Effector memory CD4-positive, alpha-beta T cell (primary cell): ENCODE results near the gene CRYBG3.

ENCODE experiments used
- DNase-seq, 3 donors: peaks; one replicate each; pipeline ENCODE4 v3.0.0-alpha.2; 2020
- H3K27ac ChIP-seq: 2 replicates; pipeline ENCODE4 v1.7.0; 2013; ENCODE audit warnings: mild to moderate bottlenecking, low read length, moderate library complexity; ENCODE audit not compliant: insufficient read depth, poor library complexity, severe bottlenecking
- H3K27me3 ChIP-seq: replicated peaks from 2 replicates; pipeline ENCODE4 v1.7.0; 2013; ENCODE audit warnings: mild to moderate bottlenecking, low read length; ENCODE audit not compliant: insufficient read depth, control insufficient read depth, poor library complexity, severe bottlenecking
- H3K36me3 ChIP-seq: 2 replicates; pipeline ENCODE4 v1.7.0; 2013; ENCODE audit warnings: mild to moderate bottlenecking, low read length, moderate library complexity; ENCODE audit not compliant: control insufficient read depth, insufficient read depth
- H3K4me1 ChIP-seq: 2 replicates; pipeline ENCODE4 v1.7.0; 2013; ENCODE audit warnings: low read length, mild to moderate bottlenecking; ENCODE audit not compliant: control insufficient read depth, insufficient read depth, poor library complexity, severe bottlenecking
- H3K4me3 ChIP-seq: 2 replicates; pipeline ENCODE4 v1.7.0; 2013; ENCODE audit warnings: low read length, low read depth, mild to moderate bottlenecking; ENCODE audit not compliant: insufficient read depth, poor library complexity, severe bottlenecking
- H3K9me3 ChIP-seq: 2 replicates; pipeline ENCODE4 v1.7.0; 2013; ENCODE audit warnings: mild to moderate bottlenecking, low read length, moderate library complexity; ENCODE audit not compliant: control insufficient read depth

Gene CRYBG3

DNA sequence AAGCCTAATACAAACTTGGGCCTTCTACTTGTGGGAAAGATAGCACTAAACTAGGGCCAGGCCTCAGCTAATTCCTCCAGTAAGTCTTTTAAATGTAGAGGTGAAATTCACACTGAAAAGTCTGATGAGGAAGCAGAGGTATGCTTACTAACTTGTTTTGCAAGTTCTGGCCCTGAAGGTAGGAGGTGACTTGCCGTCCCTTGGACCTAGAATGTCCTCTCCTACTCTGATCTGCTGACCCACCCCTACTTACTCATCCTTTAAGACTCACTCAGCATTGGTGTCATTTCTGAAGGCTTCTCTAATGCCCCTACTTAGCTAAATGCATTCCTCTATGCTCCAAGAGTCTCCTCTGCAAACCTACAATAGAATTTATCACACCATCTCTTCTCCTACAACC lies 131.1 kb downstream of the CRYBG3 start:
- no peak for DNase-seq

DNA sequence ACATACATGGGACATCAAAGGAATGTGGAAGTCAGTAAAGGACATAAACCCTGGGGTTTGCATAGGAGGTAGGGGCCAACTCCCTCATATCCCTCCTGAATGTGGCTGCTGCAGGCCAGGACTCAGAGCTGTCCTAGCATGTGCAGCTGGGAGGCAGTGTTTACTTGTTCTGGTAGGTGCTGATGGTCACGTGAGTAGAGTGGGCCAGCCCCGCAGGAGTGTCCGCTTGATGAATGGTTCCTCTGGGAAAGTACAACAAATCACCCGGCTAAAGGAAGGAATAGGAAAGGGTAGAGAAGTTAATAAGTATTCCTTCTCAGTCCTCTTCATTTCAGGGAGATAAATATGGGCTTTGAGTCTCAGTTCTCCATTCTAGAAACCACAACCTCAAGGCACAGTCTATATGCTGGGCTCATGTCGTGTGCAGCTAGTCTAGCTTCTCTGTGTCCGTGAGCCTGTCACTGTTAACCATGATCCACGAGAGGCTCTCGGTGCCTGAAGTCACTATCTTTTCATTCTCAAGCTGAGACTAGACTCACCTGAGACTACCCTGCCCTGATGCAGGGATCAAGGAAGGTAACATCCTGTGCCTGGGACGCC lies 132.5 kb downstream of the CRYBG3 start:
- H3K27me3 ChIP-seq, result no peaks in the 10 kb centered on the region
- no peak overlapping the region for H3K27ac ChIP-seq
- no peaks in the 10 kb centered on the region for H3K4me1 ChIP-seq
- H3K36me3 ChIP-seq, result peaks cover 57% of the 10 kb centered on the region
- no peak for DNase-seq
- no peaks in the 10 kb centered on the region for H3K9me3 ChIP-seq
- H3K4me3 ChIP-seq, result no peak overlapping the region

More for the DNA sequence above, 131.1 kb downstream of the CRYBG3 start:
- H3K27me3 ChIP-seq, result no peaks in the 10 kb centered on the region
- H3K9me3 ChIP-seq, result no peaks in the 10 kb centered on the region
- peaks cover 58% of the 10 kb centered on the region for H3K36me3 ChIP-seq
- no peak overlapping the region for H3K4me3 ChIP-seq
- H3K4me1 ChIP-seq, result no peaks in the 10 kb centered on the region
- no peak overlapping the region for H3K27ac ChIP-seq

DNA sequence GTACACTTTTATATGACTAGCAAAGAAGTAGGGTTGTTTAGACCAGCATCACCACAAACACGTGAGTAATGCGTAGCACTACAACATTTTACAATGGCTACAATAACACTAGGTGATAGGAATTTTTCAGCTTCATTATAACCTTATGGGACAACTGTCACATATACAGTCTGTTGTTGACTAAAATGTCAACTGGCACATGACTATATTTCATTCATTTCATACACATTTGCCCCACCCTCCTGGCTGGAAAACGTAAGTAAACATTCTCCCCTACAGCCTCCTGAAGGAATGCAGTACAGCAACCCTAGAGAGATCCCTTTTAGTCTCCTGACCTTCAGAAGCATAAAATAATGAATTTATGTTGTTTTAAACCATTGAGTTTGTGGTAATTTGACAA lies 134.2 kb downstream of the CRYBG3 start:
- no peaks in the 10 kb centered on the region for H3K4me1 ChIP-seq
- DNase-seq, result no peak
- H3K36me3 ChIP-seq, result peaks cover 52% of the 10 kb centered on the region
- H3K9me3 ChIP-seq, result no peaks in the 10 kb centered on the region
- no peak overlapping the region for H3K4me3 ChIP-seq
- no peak overlapping the region for H3K27ac ChIP-seq
- H3K27me3 ChIP-seq, result no peaks in the 10 kb centered on the region

DNA sequence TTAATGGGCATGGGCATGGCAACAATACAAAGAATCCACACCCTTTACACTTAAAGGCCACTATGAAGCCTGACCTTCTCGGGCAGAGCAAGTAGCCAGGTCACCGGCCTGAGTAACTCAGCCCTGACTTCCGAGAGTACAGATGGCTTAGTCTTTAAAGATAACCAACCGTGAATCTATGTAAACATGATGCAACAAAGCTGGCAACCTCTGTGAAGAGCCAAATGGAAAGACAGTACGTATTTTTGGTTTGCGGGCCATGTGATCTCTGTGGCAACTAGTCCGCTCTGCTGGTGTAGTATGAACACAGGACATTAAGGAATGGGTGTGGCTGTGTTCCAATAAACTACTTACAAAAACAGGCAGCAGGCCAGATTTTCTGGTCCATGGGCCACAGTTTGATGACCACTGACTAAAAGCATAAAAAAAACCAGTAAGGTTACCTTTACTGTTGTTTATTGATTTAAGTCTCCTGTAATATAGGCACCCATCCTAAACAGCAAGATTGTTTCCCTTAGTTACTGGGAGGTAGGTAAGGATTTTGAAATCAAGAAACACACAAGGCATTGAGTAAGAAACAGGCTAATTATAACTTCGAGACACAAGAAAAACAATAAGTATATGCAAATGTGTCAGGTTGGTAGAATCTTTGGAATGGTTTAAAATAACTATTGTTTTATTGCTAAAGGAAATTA lies 136.0 kb downstream of the CRYBG3 start:
- no peak overlapping the region for H3K4me3 ChIP-seq
- H3K4me1 ChIP-seq, result no peaks in the 10 kb centered on the region
- no peak for DNase-seq
- peaks cover 49% of the 10 kb centered on the region for H3K36me3 ChIP-seq
- no peaks in the 10 kb centered on the region for H3K9me3 ChIP-seq
- no peak overlapping the region for H3K27ac ChIP-seq
- H3K27me3 ChIP-seq, result no peaks in the 10 kb centered on the region

DNA sequence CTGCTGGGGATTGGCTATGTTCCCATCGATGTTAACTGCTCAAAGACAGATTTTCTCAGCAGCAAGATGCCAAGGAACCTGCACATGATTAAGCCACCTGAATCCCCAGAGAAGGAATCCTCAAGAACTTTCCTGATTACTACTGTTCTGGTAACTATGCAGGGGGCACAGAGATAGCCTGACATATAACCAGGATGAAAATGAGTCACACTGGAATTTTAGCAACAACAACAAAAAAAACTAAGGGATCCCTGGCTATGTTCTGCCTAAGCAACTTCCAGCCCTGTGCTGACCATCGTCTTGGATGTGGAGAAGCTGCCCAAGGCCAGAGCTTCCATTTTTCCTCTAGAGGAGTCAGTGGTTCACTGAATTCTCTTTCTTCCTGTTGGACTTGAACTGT lies 136.6 kb downstream of the CRYBG3 start:
- Histone ChIP-seq H3K27me3 (no peaks in the 10 kb centered on the region), H3K4me3 (no peak overlapping the region), H3K27ac (no peak overlapping the region), H3K36me3 (peaks cover 44% of the 10 kb centered on the region), H3K4me1 (no peaks in the 10 kb centered on the region), H3K9me3 (no peaks in the 10 kb centered on the region)
- no peak for DNase-seq

DNA sequence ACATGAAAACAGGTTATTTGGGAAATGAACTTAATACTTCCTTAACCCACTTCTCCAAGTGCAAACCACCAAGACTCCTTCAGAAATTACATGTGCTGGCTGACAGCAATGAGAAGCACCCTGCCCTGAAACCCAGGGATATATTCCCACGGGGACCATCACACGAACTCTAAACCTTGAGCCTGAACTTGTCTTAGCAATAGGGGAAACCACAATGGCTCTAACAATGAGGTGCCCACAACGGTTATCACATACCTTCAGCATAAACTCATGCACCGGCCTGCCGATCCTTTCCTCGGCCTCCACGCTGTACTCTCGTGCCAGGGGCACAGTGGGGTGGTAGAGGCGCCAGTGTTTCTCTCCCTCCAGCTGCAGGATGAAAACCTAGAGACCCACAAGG lies 137.0 kb downstream of the CRYBG3 start:
- no peak overlapping the region for H3K4me3 ChIP-seq
- no peaks in the 10 kb centered on the region for H3K9me3 ChIP-seq
- no peak overlapping the region for H3K27ac ChIP-seq
- H3K4me1 ChIP-seq, result no peaks in the 10 kb centered on the region
- no peaks in the 10 kb centered on the region for H3K27me3 ChIP-seq
- no peak for DNase-seq
- peaks cover 44% of the 10 kb centered on the region for H3K36me3 ChIP-seq

DNA sequence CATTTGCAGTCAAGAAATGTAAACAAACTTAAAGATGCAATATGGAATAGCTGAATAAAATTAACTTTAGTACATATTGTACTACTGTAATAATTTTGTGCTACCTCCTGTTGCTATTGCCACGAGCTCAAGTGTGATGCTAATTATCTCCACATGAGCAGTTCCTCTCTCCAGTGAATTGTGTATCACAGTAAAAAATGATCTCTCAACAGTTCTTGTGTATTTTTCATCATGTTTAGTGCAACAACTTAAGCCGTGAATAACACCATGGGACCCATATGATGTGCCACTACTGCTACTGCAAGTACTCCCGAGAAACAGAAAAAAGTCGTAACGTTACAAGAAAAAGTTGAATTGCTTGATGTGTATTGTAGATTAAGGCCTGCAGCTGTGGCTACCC lies 138.1 kb downstream of the CRYBG3 start:
- H3K9me3 ChIP-seq, result no peaks in the 10 kb centered on the region
- peaks cover 38% of the 10 kb centered on the region for H3K36me3 ChIP-seq
- no peaks in the 10 kb centered on the region for H3K27me3 ChIP-seq
- H3K4me3 ChIP-seq, result no peak overlapping the region
- no peak overlapping the region for H3K27ac ChIP-seq
- H3K4me1 ChIP-seq, result no peaks in the 10 kb centered on the region
- no peak for DNase-seq

DNA sequence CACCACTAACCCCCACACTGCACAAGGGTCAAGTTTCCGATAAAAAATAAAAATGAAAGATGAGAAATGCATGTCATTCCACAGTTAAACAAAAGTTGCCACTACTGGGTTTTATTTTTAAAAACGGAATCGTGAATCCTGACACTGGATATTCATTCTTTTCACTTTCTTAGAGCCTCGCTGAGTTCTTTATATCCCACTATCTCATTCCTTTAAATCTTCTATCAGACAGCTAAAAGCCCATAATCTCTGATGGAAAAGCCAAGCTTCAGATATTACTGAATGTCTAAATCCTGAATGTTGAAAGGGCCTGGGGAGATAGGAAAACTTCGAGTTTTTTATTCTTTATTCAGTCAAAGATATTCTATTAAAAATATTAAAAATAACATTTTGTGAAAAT lies 138.7 kb downstream of the CRYBG3 start:
- DNase-seq, result no peak
- peaks cover 31% of the 10 kb centered on the region for H3K36me3 ChIP-seq

DNA sequence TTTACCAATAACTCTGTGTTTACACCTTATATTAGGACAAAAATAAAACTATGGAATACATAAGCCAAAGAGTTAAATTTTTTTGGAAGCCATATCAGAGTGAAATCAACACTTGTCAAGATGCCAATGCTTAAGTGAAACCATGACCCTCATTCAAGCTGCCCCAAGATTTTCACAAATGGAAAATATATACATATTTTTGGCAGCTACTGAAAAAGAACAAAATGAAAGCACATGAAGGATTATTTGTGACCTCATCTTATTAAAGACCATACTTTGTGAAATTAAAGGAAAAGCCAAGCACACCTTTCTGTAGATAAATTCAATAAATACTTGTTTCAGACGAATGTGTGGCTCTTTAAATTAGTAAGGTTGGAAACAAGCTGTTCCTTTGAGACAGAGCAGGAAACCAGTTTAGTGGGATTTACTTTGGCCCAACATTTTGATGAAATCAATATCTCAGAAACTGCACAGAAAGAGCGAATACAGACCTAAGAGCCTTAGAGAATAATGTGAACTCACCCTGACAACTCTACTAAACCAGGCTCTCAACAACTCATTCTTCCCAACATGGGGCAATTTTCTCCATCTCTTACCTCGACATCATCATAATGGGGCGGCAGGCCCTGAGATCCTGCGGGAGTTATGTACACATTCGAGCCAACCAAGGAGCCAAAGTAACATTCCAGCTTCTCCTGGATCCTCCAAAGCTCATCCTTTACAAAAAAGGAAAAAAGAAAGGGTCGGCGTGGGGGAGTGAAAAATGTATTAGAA lies 139.4 kb downstream of the CRYBG3 start:
- Histone ChIP-seq H3K4me3 (no peak overlapping the region), H3K27ac (no peak overlapping the region), H3K27me3 (no peaks in the 10 kb centered on the region), H3K9me3 (no peaks in the 10 kb centered on the region), H3K36me3 (peaks cover 31% of the 10 kb centered on the region), H3K4me1 (no peaks in the 10 kb centered on the region)
- DNase-seq, result no peak

More for the DNA sequence above, 138.7 kb downstream of the CRYBG3 start:
- Histone ChIP-seq H3K9me3 (no peaks in the 10 kb centered on the region), H3K4me1 (no peaks in the 10 kb centered on the region), H3K4me3 (no peak overlapping the region), H3K27me3 (no peaks in the 10 kb centered on the region), H3K27ac (no peak overlapping the region)

DNA sequence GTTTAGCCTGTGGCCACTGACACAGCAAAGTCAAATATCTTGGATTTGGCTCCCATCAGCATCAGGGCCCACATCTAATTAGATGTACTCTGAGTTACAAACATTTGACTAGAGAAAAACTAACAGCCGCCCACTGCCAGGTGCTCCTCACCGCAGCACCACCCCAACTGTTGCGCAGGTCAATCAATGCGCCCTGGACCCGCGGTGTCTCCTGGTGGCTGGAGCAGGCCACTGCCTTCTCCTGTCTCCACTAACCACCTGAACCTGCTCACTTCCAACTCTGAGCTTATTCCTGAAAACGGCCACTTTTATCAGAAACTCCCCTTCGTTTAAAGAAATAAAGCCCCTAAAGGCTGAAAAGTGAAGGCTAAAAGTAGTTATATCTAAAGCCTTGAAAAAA lies 146.2 kb downstream of the CRYBG3 start:
- peaks cover 18% of the 10 kb centered on the region for H3K4me1 ChIP-seq
- no peak for DNase-seq
- H3K27ac ChIP-seq, result no peak overlapping the region
- H3K9me3 ChIP-seq, result no peaks in the 10 kb centered on the region
- no peaks in the 10 kb centered on the region for H3K36me3 ChIP-seq
- no peaks in the 10 kb centered on the region for H3K27me3 ChIP-seq
- H3K4me3 ChIP-seq, result no peak overlapping the region
